Renal cortex interstitium (tissue), 11 donors: ENCODE data around the gene IL31. TPM values are rescaled to one million over a fixed set of nuclear protein-coding genes. Genes with fewer than 3 reads are reported as not detected.
"Not testable (repeated sequence)": the region's sequence is repeated elsewhere in the genome, so short reads cannot be mapped to it uniquely, and the experiment has no call there.

Source experiments
- DNase-seq, 11 donors: peaks; one replicate each; pipeline ENCODE4 v3.0.0-alpha.2; 2013; ENCODE audit warnings: low read depth in 9 of 11, low spot score in 4 of 11; ENCODE audit errors: extremely low read depth in 1 of 11
- polyA plus RNA-seq, 3 donors: library from polyadenylated mRNA; unstranded; fragments of 120-200 nt; gene quantifications; one replicate each; pipeline ENCODE4 v1.2.1, GENCODE V29; 2013; ENCODE audit not compliant: insufficient read length in 3 of 3

IL31 gene
- polyA plus RNA-seq, 3 donors, result 0.33 TPM; not detected in 2

DNA sequence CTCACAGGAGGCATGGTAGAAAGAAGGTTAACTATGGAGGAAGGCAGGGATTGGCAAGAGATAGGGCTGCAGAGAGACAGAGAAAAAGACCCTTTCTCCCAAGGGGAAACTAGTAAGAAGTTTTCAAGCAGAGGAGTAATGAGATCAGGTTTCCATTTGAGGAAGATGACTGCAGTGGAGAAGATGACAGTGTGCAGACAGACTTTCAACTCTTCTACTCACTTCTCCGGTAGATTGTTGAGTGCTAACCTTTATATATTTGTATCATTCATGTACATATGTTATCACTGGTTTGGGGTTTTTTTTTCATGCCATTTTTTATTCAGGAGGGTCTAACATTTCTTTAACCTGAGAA is 23.6 kb upstream of the IL31 start:
- DNase-seq, result no peak

DNA sequence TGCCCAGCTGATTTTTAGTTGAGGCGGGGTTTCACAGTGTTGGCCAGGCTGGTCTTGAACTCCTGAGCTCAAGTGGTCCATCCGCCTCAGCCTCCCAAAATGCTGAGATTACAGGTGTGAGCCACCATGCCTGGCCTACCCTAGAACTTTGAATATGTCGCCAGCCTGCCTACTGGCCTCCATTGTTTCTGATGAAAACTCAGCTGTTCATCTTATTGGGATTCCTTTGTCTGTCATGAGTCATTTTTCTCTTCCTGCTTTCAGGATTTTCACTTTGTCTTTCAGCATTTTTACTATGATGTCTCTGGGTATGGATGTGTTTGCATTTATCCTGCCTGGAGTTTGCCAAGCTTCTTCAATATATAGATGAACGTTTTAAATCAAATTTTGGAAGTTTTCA is 21.4 kb upstream of the IL31 start:
- no peak for DNase-seq

- no peak for DNase-seq
Measured at GRCh38 chr12:122194804-122195203, 20.8 kb upstream of the IL31 start.

DNA sequence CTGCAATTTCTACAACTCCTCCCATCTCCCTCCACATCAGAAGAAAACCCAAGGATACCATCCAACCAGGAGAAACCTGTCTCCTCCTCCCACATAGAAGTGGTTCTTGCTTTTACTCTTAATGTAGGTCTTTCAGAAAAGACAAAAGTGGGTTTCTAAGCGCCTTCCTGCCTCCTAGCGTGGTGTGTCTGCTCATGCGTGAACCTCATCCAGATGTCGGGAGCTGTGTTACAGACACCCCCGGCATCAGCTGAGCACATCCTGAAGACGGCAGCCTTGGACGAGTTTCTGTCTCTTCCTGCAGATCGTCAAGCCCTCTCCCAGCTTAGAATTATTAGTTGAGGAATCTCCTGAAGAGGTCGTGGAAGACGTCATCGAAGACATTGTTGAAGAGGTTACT is 18.4 kb upstream of the IL31 start:
- DNase-seq, result no peak

DNA sequence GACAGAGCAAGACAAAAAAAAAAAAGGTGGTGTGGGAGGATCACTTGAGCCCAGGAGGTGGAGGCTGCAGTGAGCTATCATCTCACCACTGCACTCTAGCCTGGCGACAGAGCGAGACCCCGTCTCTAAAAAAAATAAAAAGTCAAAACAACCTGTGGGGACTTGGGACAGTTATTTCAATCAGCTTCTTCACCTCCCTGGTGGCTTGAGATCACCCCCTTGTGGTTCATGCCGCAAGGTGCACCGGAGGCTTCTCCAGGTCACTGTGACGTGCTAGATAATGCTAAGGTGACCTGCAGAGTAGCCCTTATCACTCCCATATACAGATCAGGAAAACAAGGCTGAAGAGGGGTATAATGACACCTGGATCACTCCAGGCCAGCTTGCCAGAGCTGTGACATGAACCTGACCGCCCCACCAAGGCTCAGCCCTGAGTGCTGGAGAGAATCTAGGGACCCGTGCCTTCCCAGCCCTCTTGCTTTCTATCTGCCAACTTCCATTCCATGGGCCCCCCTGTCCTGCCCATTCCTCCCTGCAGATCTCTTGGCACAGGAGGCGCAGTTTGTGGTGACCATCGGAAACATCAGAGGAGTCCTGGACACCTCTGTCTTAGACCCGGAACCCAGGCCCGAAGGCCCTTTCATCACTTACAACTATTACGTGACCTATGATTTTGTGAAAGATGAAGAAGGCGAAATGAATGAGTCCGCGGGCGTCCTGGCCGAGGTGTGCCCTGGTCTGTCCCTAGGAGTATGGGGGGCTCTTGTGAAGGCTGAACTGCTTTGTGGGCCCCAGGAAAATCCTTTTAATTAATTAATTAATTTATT is 17.0 kb upstream of the IL31 start:
- DNase-seq, result peak in 2 of 11 donors; percentile 46

- DNase-seq, result no peak
Measured at GRCh38 chr12:122189626-122190475, 15.8 kb upstream of the IL31 start.

GRCh38 chr12:122187466-122187865 is 13.4 kb upstream of the IL31 start:
- DNase-seq, result no peak

DNA sequence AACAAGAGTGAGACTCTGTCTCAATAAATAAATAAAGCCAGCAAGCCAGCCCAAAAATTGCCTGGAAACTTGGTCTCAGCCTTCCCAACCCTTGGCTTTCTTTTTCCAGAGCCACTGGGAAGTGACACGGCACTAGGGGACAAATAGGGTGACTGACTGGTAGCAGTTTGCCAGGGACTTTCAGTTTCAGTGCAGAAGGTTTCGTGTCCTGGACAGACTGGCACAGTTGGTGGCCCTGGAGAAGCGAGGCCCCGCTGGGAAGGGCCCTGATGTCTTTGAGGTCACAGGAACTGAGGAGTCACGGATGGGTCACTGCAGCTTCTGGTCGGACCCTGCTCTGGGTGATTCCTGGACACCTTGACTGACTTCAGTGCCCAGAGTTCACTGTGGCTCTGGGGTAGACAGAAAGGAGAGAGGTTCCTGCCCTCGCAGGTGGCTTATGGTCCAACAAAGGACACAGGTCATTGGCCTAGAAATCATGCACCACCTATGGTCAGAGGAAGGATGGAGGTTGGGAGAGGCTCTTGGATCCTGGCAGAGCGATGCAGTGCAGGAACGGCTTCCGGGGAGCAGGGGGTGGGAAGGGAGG is 11.6 kb upstream of the IL31 start:
- DNase-seq, result no peak

- DNase-seq, result no peak
Measured at GRCh38 chr12:122185079-122185478, 11.1 kb upstream of the IL31 start.

DNA sequence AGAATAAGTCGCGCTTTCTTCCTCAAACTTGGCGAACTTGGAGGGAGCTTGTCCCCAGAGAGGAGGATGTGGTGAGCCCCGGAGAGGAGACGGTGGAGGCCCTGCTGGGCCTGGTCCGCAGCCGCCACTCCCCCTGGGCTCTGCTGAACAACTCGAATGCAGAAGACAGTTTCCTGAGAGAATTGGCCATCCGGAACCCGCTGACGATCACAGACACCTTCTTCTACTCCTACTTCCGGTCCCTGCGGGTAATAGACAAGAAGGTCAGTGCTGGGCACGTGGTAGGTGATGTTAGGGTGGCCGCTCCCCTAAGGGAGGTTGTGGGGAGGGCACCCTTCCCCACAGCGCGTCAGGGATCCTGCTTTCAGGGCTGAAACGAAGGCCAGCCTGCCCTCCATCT is 10.5 kb upstream of the IL31 start:
- DNase-seq, result no peak

DNA sequence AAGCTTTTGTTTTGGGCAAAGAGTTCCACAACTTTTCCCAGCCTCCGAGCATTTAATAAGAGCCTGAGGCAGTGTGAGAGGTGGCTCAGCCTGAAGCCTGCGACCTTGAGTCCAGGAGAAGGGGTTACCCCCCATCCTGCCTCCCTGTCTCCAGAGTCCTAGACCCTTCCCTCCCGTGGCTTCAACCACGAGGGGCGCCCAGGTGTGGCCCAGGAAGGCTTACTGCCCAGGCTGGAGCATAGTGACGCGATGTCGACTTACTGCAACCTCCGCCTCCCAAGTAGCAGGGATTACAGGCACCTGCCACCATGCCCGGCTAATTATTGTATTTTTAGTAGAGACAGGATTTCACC is 9.5 kb upstream of the IL31 start:
- DNase-seq, result no peak

DNA sequence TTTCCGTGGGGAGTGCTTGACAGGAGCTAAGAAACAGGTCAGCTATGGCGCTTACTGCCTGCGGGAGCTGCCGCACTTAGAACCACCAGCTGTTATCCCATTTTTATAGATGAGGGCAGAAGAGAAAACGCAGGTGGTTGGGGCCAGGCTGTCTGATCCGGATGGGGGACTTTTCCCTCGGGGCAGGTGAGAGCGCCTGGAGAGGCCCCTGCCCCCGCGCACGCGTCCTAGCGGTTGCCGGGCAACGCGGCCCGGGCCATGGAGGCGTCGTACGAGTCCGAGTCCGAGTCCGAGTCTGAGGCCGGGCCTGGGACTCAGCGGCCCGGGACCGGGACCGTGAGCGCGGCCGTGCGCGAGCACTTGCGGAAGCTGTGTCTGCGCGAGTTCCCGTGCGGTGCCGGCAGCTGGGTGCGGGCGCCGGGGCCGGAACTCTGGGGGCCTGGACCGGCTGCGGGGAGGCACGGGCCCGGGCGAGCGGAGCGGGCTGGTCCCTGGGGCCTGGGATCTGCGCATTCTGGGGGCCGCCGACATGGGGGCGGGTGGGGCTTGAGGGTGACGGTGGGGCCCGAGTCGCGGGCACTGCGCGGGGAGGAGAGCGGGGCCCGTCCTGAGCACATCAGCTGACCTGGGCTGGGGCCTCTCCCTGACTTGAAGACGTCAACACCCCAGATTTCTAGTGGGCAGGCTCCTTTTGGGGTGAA is 9.0 kb upstream of the IL31 start, which contains the start of gene LRRC43:
TSS of gene LRRC43 (plus strand) at position 237 of the 701 bp plus-strand sequence. CDS start at position 259, 22 bp downstream.
- peak in 9 of 11 donors; percentile 26 to 58 (median 54) for DNase-seq

DNA sequence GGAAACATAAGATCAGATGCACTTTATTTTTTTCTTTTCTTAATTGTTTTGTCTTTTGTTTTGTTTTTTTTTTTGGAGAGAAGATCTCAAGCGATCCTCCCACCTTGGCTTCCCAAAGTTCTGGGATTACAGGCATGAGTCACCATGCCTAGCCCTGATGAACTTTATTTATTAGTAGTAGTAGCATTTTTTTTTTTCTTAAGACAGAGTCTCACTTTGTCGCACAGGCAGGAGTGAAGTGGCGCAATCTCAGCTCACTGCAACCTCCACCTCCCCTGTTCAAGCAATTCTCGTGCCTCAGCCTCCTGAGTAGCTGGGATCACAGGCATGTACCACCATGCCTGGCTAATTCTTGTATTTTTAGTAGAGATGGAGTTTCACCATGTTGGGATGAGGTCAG is 2.5 kb upstream of the IL31 start:
- not testable (repeated sequence) for DNase-seq

DNA sequence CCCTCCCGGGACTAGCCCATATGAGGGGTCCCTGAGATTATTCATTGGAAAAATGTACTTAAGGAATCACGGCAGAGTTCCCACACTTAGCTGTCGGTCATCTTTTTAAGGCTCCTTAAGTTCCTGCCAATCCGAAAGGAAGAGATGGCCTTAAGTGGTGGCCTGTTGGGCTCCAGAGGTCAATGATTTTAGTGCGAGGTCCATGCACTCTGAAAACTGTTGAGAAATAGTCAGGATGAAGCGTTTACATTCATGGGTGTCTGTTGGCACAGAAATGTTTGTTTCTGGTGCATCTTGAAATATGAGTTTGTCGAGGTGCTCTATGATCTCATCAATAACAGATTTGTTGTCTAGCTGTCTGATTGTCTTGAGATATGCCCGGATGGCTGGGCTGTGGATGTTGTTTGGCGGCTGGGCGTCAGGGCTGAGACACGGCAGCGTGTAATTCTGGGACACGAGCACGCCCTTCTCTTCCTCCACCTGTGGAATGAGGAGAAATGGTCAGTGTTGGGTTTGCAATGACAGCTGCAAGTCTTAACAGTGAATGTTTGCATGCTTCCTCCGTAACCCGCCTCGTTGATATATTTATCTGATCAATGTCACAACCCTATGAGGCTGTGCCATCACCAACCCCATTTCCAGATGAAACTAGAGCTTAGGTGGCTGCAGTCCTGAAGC is 1.6 kb downstream of the IL31 start:
- DNase-seq, result no peak

DNA sequence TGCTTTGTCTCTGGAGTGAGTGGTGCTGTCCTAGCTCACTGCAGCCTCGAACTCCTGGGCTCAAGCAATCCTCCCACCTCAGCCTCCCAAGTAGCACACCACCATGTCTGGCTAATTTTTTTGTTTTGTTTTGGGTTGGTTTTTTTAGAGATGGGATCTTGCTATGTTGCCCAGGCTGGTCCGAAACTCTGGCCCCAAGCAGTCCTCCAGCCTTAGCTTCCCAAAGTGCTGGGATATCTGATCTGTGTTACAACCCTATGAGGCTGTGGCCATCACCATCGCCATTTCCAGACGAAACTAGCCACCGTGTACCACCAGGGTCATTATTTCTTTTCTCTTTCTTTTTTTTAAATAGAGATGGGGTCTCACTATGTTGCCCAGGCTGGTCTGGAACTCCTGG is 2.6 kb downstream of the IL31 start:
- no peak for DNase-seq

DNA sequence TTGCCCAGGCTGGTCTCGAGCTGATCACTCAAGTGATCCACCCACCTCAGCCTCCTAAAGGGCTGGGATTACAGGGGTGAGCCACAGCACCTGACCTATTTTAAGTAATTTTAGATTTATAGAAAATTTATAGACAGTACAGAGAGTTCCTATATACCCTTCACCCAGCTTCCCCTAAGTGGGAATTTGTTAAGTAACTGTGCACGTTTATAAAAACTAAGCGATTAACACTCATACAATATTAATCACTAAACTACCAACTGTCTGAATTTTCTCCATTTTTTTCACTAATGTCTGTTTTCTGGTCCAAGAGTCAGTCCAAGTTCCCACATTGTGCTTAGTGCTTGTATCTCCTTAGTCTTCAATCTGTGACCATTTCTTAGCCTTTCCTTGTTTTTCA is 5.5 kb downstream of the IL31 start:
- no peak for DNase-seq

- DNase-seq, result no peak
Measured at GRCh38 chr12:122167356-122167925, 6.6 kb downstream of the IL31 start.
